GM21381 (cell line): ENCODE results near the gene ANKRD55.
"Not testable (repeated sequence)": the region's sequence is repeated elsewhere in the genome, so short reads cannot be mapped to it uniquely, and the experiment has no call there.

Experiments used
- ATAC-seq: cut with Tn5 transposase; IDR thresholded peaks from one replicate; pipeline ENCODE4 v1.9.1; 2021; ENCODE audit warnings: mild to moderate bottlenecking, moderate library complexity; ENCODE audit not compliant: unreplicated experiment

ANKRD55 gene

GRCh38 chr5:56083286-56083854 is 149.8 kb downstream of the ANKRD55 start:
- ATAC-seq: no peak

- ATAC-seq: peak; percentile 33
Observed at GRCh38 chr5:56081053-56081642, 152.0 kb downstream of the ANKRD55 start.

GRCh38 chr5:56080375-56081052 is 152.6 kb downstream of the ANKRD55 start:
- peak; percentile 79 for ATAC-seq

GRCh38 chr5:56079157-56079500 is 154.0 kb downstream of the ANKRD55 start:
- ATAC-seq: not testable (repeated sequence)

- ATAC-seq: no peak
Observed at GRCh38 chr5:56078278-56079156, 154.6 kb downstream of the ANKRD55 start.

- ATAC-seq: no peak
Observed at GRCh38 chr5:56077796-56078233, 155.3 kb downstream of the ANKRD55 start.

GRCh38 chr5:56076486-56076885 is 156.6 kb downstream of the ANKRD55 start:
- ATAC-seq: no peak

- ATAC-seq: no peak
Observed at GRCh38 chr5:56075361-56075760, 157.8 kb downstream of the ANKRD55 start.

GRCh38 chr5:56072863-56073766 is 160.0 kb downstream of the ANKRD55 start:
- no peak for ATAC-seq

GRCh38 chr5:56071470-56071869 is 161.7 kb downstream of the ANKRD55 start:
- no peak for ATAC-seq

GRCh38 chr5:56070851-56071465 is 162.2 kb downstream of the ANKRD55 start:
- no peak for ATAC-seq

- ATAC-seq: no peak
Observed at GRCh38 chr5:56069652-56070226, 163.4 kb downstream of the ANKRD55 start.

- no peak for ATAC-seq
Observed at GRCh38 chr5:56066931-56067450, 166.1 kb downstream of the ANKRD55 start.

- no peak for ATAC-seq
Observed at GRCh38 chr5:56064984-56065383, 168.1 kb downstream of the ANKRD55 start.

GRCh38 chr5:56060276-56061110 is 172.6 kb downstream of the ANKRD55 start:
- ATAC-seq: no peak

GRCh38 chr5:56059854-56060253 is 173.3 kb downstream of the ANKRD55 start:
- ATAC-seq: no peak

- peak; percentile 74 for ATAC-seq
Observed at GRCh38 chr5:56056875-56057274, 176.3 kb downstream of the ANKRD55 start.

- ATAC-seq: no peak
Observed at GRCh38 chr5:56055859-56056258, 177.3 kb downstream of the ANKRD55 start.
